Measurements from ENCODE around the gene TCP11L2. TPM values are rescaled to one million over a fixed set of nuclear protein-coding genes. Genes with fewer than 3 reads are reported as not detected.

TCP11L2 gene
- polyA plus RNA-seq, 1 donor from 2014 or later: 16.6 TPM

DNA sequence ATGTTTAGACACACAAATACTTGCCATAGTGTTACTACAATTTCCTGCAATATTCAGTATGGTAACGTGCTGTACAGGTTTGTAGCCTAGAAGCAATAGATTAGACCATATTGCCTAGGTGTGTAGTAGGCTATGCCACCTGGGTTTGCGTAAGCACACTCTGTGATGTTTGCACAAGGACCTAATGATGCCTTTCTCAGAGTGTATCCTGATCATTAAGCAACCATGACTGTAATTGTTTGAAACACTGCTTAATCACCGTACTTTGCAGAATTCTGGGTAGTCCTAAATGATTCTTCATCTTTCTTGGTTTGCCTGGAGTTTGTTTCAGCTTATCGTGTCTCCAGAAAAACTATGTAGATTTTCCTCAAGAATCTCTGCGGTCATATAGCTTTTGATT is 11.2 kb upstream of the TCP11L2 start:
- TF ChIP-seq EP300 (conservative IDR thresholded peaks at IDR 0.05; ENCODE audit: poor library complexity, severe bottlenecking): no peak
- TF ChIP-seq SMC3 (conservative IDR thresholded peaks at IDR 0.05; ENCODE audit: poor library complexity): no peak
- Histone ChIP-seq H3K9me2 (ENCODE audit: insufficient read depth, low read length) (no peaks in the 10 kb centered on the region), H3K36me3 (ENCODE audit: insufficient read depth, low read length) (no peaks in the 10 kb centered on the region), H3K27ac (ENCODE audit: low read length) (no peak overlapping the region), H2AFZ (ENCODE audit: low read depth, low read length) (no peak overlapping the region), H3K9me3 (ENCODE audit: low read length) (no peaks in the 10 kb centered on the region), H3K9ac (ENCODE audit: low read length) (no peak overlapping the region), H3K4me3 (ENCODE audit: low read length) (no peak overlapping the region), H3K79me2 (replicated peaks; ENCODE audit: insufficient read depth, low read length) (no peaks in the 10 kb centered on the region), H4K20me1 (ENCODE audit: insufficient read depth) (no peaks in the 10 kb centered on the region), H3K27me3 (ENCODE audit: insufficient read depth, low read depth, low read length) (no peaks in the 10 kb centered on the region), H3F3A (ENCODE audit: insufficient read depth, low read length, poor library complexity, severe bottlenecking) (no peaks in the 10 kb centered on the region), H3K4me2 (ENCODE audit: low read length) (no peak overlapping the region)

- Histone ChIP-seq H3K27me3 (ENCODE audit: insufficient read depth, low read depth, low read length) (no peaks in the 10 kb centered on the region), H4K20me1 (ENCODE audit: insufficient read depth) (no peaks in the 10 kb centered on the region), H3K36me3 (ENCODE audit: insufficient read depth, low read length) (no peaks in the 10 kb centered on the region), H3K27ac (ENCODE audit: low read length) (no peak overlapping the region), H3K4me2 (ENCODE audit: low read length) (no peak overlapping the region), H3K79me2 (replicated peaks; ENCODE audit: insufficient read depth, low read length) (no peaks in the 10 kb centered on the region), H3K4me3 (ENCODE audit: low read length) (no peak overlapping the region), H2AFZ (ENCODE audit: low read depth, low read length) (no peak overlapping the region), H3F3A (ENCODE audit: insufficient read depth, low read length, poor library complexity, severe bottlenecking) (no peaks in the 10 kb centered on the region), H3K9me2 (ENCODE audit: insufficient read depth, low read length) (no peaks in the 10 kb centered on the region), H3K9ac (ENCODE audit: low read length) (no peak overlapping the region), H3K9me3 (ENCODE audit: low read length) (no peaks in the 10 kb centered on the region)
- TF ChIP-seq MXI1 (conservative IDR thresholded peaks at IDR 0.05; ENCODE audit: poor library complexity, severe bottlenecking) (no peak), CTCF (IDR thresholded peaks at IDR 0.05; ENCODE audit: poor library complexity, severe bottlenecking) (no peak), SMC3 (conservative IDR thresholded peaks at IDR 0.05; ENCODE audit: poor library complexity) (no peak), RAD21 (conservative IDR thresholded peaks at IDR 0.05) (no peak), REST (IDR thresholded peaks at IDR 0.05; ENCODE audit: borderline replicate concordance) (no peak), EP300 (conservative IDR thresholded peaks at IDR 0.05; ENCODE audit: poor library complexity, severe bottlenecking) (no peak), EZH2 (IDR thresholded peaks at IDR 0.05; ENCODE audit: borderline replicate concordance, insufficient read depth, low read length, poor library complexity, severe bottlenecking) (no peak), POLR2AphosphoS5 (IDR thresholded peaks at IDR 0.05) (no peak), TAF1 (IDR thresholded peaks at IDR 0.05; ENCODE audit: low read depth) (no peak)
Observed at GRCh38 chr12:106292339-106292738, 10.2 kb upstream of the TCP11L2 start.

Data from neural cell (in vitro differentiated cells).